DMS53 treated with DMSO at 0.1 percent for 48 hours (cell line): ENCODE measurements around the gene RAET1E.
"Not testable (repeated sequence)": the region's sequence is repeated elsewhere in the genome, so short reads cannot be mapped to it uniquely, and the experiment has no call there.

ENCODE experiments used
- DNase-seq: peaks from one replicate; lab custom pipeline; 2025; ENCODE audit not compliant: unreplicated experiment; lab: John Stamatoyannopoulos, UW

Gene RAET1E

GRCh38 chr6:149862922-149863697 lies 34.8 kb downstream of the RAET1E start:
- peak; percentile 17 for DNase-seq

DNA sequence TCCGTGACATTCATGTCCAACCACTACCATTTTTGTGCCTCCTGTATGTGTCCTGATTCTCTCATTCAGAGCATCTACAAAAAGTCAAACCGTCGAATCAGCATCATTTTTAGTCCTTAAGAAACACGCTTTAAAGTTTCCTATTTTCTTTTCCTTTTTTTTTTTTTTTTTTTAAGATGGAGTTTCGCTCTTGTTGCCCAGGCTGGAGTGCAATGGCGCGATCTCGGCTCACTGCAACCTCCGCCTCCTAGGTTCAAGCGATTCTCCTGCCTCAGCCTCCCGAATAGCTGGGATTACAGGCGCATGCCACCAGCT lies 35.5 kb downstream of the RAET1E start:
- DNase-seq, result not testable (repeated sequence)

- no peak for DNase-seq
These were observed 36.1 kb downstream of the RAET1E start for GRCh38 chr6:149861603-149862423.

DNA sequence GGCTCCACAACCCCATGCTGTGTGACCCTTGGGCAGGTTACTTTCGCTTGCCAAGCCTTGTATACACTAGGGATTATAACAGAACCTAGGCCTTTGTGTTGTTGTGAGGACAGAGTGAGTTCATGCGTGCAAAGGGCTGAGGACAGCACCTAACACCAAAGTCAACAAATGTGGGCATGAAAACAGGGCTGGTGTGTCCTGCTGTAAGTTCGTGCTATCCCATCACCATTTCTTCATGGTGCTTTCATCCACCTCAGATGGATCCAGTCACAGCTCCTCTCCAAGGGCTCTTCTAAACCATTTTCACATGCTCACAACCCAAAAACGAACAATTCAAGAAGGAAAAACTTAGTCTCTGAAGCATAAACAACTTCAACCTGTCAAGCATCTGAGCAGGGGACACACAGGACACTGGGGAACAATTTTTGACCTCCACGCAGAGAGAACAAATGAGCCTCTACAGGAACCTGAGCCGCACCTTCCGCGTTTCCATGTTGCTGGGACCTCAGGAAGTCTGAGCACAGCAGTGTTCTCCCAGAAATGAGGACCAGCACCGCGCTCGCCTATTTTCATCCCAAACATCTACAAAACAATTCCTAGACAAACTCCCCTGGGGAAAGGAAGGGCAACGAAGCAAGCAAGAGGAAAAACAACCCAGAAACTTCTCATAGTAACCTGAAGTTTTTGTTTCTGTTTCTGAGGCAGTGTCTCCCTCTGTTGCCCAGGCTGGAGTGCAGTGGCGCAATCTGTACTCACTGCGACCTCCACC lies 36.9 kb downstream of the RAET1E start:
- DNase-seq, result peak; percentile 83

- no peak for DNase-seq
These were observed 37.4 kb downstream of the RAET1E start for GRCh38 chr6:149860513-149860833.

DNA sequence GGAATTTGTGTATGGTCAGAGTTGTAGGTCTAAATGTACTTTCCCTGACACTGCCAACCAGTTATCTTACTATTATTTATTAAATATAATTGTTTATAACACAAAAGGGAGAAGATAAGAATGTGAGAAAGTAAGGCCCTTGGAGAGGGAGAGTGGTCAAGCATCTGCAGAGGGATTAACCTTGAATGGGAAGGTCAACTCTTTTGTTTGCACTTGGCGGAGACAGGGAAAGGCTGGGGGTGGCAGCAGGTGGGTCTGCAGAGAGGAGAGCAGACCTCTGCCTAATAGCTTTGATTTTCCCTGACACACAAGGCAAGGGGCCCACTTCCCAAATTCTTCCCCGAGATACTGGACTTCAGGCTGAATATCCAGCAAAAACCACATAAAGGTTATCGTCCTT lies 38.0 kb downstream of the RAET1E start:
- no peak for DNase-seq

- peak; percentile 61 for DNase-seq
These were observed 38.5 kb downstream of the RAET1E start for GRCh38 chr6:149859368-149859767.

DNA sequence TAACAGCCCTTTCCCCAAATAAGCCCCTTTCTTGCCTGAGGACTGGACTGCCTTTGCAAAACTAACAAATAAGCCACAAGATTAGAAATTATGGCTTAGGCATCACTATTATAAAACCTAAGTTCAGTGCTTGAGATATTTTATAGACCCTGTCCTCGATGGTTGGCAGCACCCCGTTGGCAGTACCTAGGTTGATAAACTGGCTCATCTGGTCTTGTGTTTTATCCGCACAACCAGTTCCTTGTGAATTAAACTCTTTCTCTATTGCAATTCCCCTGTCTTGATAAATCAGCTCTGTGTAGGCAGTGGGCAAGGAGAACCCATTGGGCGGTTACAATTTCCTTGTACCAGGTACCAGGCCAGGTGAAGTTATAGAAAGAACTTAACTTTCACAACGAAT lies 40.4 kb downstream of the RAET1E start:
- no peak for DNase-seq

DNA sequence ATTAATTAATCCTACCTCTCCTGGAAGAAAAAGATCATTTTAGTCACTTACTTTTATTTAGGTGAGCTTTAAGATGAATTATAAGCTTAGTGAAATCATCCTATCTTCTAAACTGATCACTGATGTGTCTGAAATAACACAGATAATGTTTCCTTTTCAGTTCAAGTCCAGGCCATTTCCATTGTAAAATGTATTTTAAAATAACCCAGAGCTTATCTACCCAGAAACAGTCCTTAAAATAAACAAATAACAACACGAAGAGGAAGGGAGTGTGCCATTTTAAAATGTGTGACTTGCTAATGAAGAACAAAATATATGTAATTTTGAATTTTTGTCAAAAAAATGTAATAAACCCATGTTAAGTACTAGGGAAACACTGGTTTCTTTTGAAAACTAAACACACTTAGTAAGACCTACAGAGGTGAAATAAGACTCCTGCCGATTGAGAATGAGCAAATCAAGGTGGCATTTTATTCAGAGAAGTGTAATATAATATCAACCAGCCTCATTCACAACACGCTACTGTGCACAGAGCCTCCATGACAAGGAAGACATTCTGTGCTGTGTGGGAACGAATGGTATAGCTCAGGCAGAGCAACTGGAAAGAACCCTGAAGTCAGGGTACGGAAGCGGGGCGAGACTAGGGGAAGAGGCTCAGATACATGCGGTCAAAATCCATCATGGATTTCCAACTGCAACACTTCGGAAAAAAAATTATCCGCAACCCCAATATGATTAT lies 41.5 kb downstream of the RAET1E start:
- DNase-seq, result no peak

DNA sequence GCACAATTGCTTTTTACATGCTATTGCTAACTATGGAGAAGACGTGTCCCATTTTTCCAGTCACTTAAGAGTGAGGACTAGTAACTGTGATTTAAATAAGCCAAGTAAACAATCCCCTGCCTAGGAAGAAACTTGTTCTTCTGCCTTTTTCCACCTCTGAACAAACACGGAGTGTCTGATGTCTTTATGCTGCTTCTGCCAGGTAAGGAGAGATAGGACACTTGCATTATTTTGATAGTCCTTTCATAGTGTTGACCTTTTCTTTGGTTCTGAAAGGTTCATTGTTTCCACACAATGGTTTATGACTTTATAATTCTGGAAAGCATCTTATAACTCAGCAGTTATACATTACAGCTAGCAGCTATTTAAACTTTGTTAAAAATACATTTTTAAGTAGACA lies 42.2 kb downstream of the RAET1E start:
- no peak for DNase-seq

- no peak for DNase-seq
These were observed 42.8 kb downstream of the RAET1E start for GRCh38 chr6:149855040-149855654.

GRCh38 chr6:149854532-149854931 lies 43.4 kb downstream of the RAET1E start:
- no peak for DNase-seq

GRCh38 chr6:149854017-149854416 lies 43.9 kb downstream of the RAET1E start:
- DNase-seq, result not testable (repeated sequence)

DNA sequence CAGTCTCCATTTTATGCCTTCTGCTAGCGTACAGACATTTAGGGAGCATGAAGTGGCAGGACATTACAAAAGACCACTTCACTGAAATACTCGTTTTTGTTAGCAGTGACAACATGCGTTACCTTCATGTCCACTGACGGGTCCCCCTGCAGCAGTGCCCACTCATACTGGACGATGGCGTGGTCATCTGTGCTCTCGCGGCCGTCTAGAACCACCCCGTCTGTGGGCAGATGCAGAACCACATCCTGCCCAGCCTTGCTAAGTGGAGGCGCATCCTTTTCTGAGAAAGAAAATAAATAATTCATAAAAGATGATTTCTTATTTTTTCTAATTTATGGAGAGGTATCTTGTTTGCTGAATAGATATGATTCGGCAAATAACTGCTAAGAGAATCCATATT lies 45.0 kb downstream of the RAET1E start:
- DNase-seq, result no peak

DNA sequence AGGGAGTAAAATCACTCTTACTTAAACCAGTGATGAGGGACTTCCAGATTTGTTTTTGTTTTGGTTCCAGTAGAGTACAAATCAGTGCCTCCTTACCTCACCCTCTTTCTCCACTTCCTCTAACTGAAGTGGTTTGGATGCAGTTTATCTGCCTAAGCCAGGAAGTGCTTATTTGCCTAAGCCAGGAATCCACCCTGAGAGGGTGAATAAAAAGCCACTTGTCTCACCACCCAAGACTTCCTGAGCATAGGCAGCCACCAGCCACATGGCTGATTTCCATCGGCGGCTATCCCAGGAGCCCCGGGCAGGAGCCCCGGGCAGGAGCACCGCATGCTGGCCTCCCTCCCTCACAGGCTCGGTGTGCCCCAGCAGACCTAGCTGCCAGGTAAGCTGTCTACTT lies 45.7 kb downstream of the RAET1E start:
- peak; percentile 77 for DNase-seq

DNA sequence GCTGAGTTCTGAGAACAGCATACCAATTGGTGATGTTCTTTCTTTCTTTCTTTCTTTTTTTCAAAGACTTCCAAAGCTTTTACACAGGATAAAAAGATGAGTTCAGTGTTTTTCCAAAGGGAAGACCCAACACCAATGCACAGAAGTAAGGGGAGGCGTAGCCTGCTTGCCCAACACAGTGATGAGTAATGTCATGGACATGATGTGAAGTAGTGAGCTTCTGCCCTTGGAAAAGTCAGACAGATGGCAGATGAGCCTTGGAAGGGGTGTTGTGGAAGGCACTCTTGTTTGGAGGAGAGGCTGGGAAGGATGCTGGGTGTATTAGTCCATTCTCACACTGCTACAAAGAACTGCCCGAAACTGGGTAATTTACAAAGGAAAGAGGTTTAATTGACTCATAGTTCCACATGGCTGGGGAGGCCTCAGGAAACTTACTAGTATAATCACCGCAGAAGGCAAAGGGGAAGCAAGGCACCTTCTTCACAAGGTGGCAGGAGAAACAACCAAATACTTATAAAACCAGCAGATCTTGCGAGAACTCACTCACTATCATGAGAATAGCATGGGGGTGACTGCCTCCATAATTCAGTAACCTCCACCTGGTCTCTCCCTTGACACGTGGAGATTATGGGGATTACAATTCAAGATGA lies 46.3 kb downstream of the RAET1E start:
- no peak for DNase-seq

GRCh38 chr6:149848343-149848742 lies 49.6 kb downstream of the RAET1E start:
- not testable (repeated sequence) for DNase-seq
